GM23338 (cell line): ENCODE measurements around the gene PGAM4. TPM values are rescaled to one million over a fixed set of nuclear protein-coding genes. Genes with fewer than 3 reads are reported as not detected.

Experiments used
- CTCF ChIP-seq, 2 experiments: fragments of 200-600 bp in 1 of 2; sonication (generic) in 1 of 2; conservative IDR thresholded peaks; 2 replicates each; pipeline versions ENCODE4 v1.5.1 to v1.6.1; 2016 to 2017; ENCODE audit warnings: antibody characterized with exemption in 2 of 2, low read depth in 2 of 2, mild to moderate bottlenecking in 2 of 2, moderate library complexity in 1 of 2
- ETS1 ChIP-seq: IDR thresholded peaks from 2 replicates; pipeline ENCODE4 v1.6.1; 2016; ENCODE audit warnings: antibody characterized with exemption
- EZH2phosphoT487 ChIP-seq: fragments of 200-600 bp; sonication (generic); IDR thresholded peaks from one replicate; pipeline ENCODE4 v1.8.1; 2018; ENCODE audit warnings: antibody characterized with exemption; ENCODE audit not compliant: unreplicated experiment
- NANOG ChIP-seq: IDR thresholded peaks from 2 replicates; pipeline ENCODE4 v1.6.1; 2016; ENCODE audit warnings: antibody characterized with exemption, borderline replicate concordance
- POLR2AphosphoS5 ChIP-seq: IDR thresholded peaks from 2 replicates; pipeline ENCODE4 v1.6.1; 2016; ENCODE audit warnings: antibody characterized with exemption, low read depth
- REST ChIP-seq: IDR thresholded peaks from one replicate; pipeline ENCODE4 v1.6.1; 2018; ENCODE audit warnings: antibody characterized with exemption; ENCODE audit not compliant: unreplicated experiment
- STAT1 ChIP-seq: IDR thresholded peaks from one replicate; pipeline ENCODE4 v1.6.1; 2016; ENCODE audit warnings: antibody characterized with exemption; ENCODE audit not compliant: unreplicated experiment
- ZNF114 ChIP-seq: fragments of 250-450 bp; sonication (Bioruptor Pico); IDR thresholded peaks from 2 replicates; pipeline ENCODE4 v1.5.0; 2020; ENCODE audit warnings: mild to moderate bottlenecking, moderate library complexity
- ZNF331 ChIP-seq: fragments of 250-450 bp; sonication (Bioruptor Pico); IDR thresholded peaks from 2 replicates; pipeline ENCODE4 v1.5.0; 2020; ENCODE audit warnings: low read depth, mild to moderate bottlenecking, moderate library complexity
- ZNF462 ChIP-seq: fragments of 250-450 bp; sonication (Bioruptor Pico); IDR thresholded peaks from 2 replicates; pipeline ENCODE4 v1.5.0; 2020; ENCODE audit warnings: mild to moderate bottlenecking, moderate library complexity
- polyA plus RNA-seq: library from polyadenylated mRNA; unstranded; fragments of >200 nt; fragmentation: Nextera tagmentation; extraction: Ambion mirVana; gene quantifications from 2 replicates; pipeline ENCODE4 v1.2.1, GENCODE V29; 2016
- total RNA-seq: library from RNA; depleted of rRNA; stranded (reverse); fragments of >200 nt; shearing (Covaris generic); gene quantifications from 2 replicates; pipeline ENCODE4 v1.2.3, GENCODE V29; 2014

The PGAM4 gene
- total and polyA plus RNA-seq, 2 experiments from 2014 or later: 0.52 TPM; not detected in 1

- TF ChIP-seq ZNF462 (CRISPR knock-in tag): no peak
- no peak for TF ChIP-seq POLR2AphosphoS5
- TF ChIP-seq REST: no peak
- no peak for TF ChIP-seq STAT1
- TF ChIP-seq EZH2phosphoT487: no peak
- no peak for TF ChIP-seq CTCF (conservative IDR thresholded peaks at IDR 0.05; ENCODE audit: low read depth in 2 of 2)
- TF ChIP-seq ZNF331: no peak
- TF ChIP-seq ETS1: no peak
- TF ChIP-seq NANOG: no peak
- no peak for TF ChIP-seq ZNF114 (CRISPR knock-in tag)
Observed at GRCh38 chrX:77953708-77954107, 15.7 kb downstream of the PGAM4 start (continued).
